ENCODE results near the gene CLEC4M.

DNA sequence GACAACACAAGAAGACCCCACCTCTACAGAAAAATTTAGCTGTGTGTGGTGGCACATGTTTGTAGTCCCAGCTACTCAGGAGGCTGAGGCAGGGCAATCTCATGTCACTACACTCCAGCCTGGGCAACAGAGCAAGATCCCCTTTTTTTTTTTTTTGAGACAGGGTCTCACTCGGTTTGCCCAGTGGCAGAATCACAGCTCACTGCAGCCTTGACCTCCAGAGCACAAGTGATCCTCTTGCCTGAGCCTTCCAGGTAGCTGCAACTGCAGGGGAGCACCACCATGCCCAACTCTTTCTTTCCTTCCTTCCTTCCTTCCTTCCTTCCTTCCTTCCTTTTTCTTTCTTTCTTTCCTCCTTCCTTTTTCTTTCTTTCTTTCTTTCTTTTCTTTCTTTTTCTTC is 26.9 kb upstream of the CLEC4M start:
- TF ChIP-seq, protein P1, sequence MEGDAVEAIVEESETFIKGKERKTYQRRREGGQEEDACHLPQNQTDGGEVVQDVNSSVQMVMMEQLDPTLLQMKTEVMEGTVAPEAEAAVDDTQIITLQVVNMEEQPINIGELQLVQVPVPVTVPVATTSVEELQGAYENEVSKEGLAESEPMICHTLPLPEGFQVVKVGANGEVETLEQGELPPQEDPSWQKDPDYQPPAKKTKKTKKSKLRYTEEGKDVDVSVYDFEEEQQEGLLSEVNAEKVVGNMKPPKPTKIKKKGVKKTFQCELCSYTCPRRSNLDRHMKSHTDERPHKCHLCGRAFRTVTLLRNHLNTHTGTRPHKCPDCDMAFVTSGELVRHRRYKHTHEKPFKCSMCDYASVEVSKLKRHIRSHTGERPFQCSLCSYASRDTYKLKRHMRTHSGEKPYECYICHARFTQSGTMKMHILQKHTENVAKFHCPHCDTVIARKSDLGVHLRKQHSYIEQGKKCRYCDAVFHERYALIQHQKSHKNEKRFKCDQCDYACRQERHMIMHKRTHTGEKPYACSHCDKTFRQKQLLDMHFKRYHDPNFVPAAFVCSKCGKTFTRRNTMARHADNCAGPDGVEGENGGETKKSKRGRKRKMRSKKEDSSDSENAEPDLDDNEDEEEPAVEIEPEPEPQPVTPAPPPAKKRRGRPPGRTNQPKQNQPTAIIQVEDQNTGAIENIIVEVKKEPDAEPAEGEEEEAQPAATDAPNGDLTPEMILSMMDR (IDR thresholded peaks at IDR 0.05; ENCODE audit: insufficient read depth, low read length, poor library complexity, severe bottlenecking) = no peak
- no peak for TF ChIP-seq EZH2phosphoT487 (conservative IDR thresholded peaks at IDR 0.05; ENCODE audit: low read length)

All from SU-DHL-6 (cell line).